Activated CD8-positive, alpha-beta memory T cell treated with anti-CD3 and anti-CD28 coated beads, Interleukin-2, amount 50 U/mL, for 4 hours (primary cell): ENCODE data around the gene VGLL3.
"Not testable (repeated sequence)": the region's sequence is repeated elsewhere in the genome, so short reads cannot be mapped to it uniquely, and the experiment has no call there.

Source experiments
- DNase-seq: peaks from one replicate; pipeline ENCODE4 v3.0.0-alpha.2; 2020

The VGLL3 gene

DNA sequence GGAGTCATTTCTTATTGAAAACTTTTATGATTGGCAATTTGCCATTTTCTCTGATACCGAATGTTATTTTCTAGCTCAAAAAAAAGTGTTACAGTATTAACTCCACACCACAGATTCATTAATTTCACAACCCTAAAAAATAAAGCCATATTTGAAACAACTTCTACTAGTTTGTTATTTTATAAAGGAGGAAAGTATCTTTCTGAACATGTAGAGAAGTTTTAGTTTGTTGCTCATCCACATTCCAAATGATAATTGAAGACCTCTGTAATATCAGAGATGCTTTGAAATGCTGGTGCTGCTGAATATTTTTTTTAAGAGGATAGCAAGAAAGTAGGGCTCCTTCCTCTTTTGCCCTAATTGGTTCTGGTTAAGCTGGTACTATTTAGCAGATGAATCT, 1.9 kb downstream of the VGLL3 start:
- DNase-seq = no peak

GRCh38 chr3:86988235-86988634, 2.7 kb downstream of the VGLL3 start:
- DNase-seq = no peak

GRCh38 chr3:86987421-86987715, 3.6 kb downstream of the VGLL3 start:
- DNase-seq = no peak

DNA sequence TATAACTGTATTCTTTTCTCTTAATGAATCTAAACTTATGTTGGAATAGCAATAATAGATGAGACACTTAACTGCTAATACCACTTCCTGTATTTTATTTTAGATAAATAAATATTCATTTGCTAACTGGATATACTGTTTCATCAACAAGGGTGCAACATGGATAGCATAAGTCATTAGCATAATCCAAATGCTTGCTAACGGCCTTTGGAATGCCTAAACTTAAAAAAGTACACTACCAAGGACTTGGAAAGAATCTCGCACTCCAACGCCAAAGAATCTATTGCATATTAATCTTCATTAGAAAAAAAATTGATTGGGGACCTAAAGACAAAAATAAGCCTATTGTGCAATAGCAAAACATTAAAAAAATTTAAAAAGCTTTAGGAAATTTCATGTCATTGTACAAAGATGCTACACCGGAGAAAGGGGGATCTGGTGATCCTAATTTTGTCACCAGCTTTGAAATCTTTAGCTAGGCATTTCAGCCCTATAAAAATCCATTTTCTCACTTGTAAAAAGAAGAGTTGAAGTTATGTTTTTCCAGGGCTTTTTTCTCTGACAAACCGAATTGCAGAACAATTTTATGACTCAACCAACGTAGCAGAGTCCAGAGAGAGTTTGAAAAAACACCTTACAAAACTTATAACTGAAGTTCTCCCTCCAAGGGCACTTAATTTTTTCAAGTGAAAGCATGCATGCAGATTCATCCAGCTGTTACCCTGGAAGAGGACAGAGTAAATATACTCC, 4.1 kb downstream of the VGLL3 start:
- DNase-seq = no peak

- DNase-seq = no peak
These were observed 5.6 kb downstream of the VGLL3 start for GRCh38 chr3:86985181-86985826.

DNA sequence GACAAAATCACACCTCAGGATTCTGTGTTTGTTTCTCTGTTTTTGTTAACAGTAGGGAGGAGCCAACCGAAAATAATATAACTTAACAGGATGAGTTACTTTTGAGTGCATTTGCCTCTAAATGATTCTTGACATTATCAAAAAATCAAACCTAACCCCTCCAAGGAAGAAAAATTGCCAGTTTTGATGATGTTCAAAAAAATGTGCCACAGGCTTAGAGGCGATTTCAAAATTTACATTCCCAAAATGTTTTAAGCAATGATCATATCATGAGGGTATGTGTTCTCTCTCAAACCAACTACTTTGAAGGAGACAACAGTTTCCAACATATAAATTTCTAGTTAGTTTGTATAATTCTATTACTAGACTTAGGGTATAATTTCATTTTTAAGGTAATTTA, 6.7 kb downstream of the VGLL3 start:
- no peak for DNase-seq

DNA sequence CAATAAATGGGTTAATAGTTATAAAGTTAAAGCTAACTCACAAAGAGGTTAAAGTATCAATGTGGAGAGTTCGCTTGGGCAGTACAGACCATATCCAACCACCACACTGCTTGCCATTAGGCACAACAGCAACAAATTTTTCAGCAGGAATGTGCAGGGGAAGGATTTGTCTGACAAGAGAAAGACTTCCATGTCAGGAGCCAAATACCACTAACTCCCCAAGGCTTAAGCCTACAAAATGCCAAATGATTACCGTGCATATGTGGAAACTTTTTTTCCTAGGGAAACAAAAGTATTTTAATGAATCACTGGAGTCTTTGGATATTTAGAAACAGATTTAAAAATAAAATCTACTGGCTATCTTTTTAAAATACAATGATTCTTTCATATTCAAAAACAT, 8.1 kb downstream of the VGLL3 start:
- no peak for DNase-seq

DNA sequence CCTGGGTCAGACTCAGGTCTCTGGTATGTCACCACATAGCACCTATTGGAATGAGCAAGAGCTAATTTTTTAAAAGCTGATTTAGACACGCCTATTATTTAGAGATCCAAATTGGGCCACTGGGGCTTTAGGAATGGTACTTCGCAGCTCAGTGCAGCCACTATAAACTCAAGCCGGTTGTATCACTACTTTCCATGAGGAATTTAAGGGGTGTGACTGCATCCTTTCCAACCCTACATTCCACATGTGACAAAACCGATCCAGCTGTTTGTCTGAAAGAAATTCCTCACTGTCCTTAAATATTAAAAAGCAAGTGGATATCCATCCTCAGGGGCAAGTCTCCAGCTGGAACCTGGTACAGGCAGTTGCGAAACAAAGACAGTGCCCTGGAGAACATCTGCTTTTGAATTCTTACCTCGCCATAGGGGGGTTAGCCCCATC, 12.8 kb downstream of the VGLL3 start:
- no peak for DNase-seq

GRCh38 chr3:86976219-86976618, 14.7 kb downstream of the VGLL3 start:
- no peak for DNase-seq

- not testable (repeated sequence) for DNase-seq
These were observed 16.8 kb downstream of the VGLL3 start for GRCh38 chr3:86974177-86974576.

DNA sequence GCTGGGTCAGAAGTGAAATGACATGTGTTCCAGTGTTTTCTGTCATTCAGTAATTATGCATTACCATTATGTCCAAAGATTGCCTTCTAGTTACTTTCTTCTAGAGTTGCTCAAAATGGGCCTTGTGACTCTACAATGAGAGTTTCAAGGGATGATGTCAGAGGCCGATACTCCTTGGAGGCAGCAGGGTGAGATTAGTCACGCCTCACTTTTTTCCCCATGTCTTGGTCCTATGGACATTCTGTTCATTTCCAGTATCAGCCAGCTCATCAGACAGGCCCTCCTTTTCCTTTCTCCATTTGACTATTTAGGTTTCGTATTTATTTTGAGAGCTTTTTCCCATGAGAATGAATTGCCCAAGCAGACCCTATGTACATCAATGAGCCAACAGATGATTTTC, 17.5 kb downstream of the VGLL3 start:
- DNase-seq = no peak

DNA sequence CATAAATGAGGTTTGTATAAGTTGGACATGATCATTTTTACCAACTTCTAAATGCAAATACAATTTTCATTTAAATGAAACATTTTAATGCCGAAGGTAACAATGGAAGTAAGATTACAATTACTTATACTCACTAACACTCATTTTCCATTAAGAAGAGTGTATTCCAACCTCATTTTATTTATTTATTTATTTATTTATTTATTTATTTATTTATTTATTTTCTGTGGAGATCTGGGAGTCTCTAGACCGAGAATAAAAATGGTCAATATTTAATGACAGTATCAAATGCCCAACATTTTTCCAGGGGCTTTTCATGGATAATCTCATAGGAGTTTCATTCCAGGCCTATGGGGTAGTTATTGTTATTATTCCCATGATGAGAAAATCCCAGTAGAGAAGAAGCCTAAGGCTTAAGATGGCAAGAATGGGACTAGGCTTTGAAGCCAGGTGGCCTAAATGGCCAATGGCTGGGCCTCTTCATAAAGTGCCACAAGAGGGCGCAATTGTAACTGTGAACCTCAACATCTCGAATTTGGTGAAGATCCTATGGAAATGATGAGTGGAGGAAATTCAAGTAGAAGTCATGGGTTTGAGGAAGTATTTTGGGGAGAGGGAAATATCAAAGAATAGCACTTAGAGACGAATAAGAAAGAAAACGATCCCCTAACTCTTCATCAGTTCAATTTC, 21.3 kb downstream of the VGLL3 start:
- DNase-seq = no peak

- no peak for DNase-seq
These were observed 22.6 kb downstream of the VGLL3 start for GRCh38 chr3:86968244-86968932.

DNA sequence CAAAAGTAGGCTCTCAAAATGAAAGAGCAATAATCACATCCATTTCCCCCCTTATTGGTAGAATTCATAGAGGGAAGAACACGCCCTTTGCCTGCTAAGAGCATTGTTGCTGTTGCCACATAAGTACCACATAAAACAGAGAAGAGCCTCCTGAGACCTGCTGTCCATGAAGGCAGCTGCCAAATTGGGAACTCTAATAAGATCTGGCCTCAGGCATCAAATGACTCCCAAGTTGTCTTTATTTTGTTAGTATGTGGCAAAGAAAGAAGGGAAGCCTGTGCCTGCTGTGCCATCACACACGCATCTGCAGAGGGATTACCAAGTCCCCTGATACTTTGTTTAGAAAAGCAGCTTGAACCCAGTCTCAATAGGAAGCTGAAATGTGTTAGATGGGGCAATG, 23.9 kb downstream of the VGLL3 start:
- no peak for DNase-seq

DNA sequence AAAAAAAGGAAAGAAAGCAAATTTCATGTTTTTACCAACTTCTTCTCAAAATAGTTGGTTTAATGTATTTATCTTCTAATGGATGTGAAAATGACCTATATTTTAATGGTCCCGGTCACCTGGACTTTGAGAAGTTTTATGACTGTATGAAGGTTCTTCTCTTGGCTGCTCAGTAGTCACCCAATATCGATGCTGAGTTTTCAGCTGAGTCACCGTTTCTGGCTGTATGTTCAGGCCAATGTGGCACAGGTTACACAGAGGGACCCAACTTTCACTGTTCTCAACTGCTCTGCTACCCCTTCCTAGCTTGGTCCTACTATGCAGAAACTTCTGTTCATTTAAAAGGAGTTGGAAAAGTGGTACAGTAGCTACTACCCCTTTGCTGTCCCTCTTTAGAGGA, 25.8 kb downstream of the VGLL3 start:
- DNase-seq = no peak

DNA sequence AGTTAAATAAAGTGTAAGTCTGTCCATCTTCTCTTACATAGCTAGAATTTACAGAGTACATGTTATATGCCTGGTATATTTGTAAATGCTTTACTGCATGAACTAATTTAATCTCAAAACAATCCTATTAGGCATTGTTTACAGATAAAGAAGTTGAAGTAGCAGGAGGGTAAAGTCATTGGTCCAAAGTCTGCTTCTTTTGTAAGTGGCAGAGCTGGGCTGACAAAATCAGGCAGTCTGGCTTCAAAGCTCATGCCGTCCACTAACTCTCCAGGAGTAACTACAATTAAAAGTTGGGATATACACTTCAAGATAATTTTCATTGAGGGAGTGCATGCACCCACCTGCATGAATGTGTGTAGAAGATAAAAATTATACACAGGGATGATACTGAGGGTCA, 27.3 kb downstream of the VGLL3 start:
- DNase-seq = no peak

DNA sequence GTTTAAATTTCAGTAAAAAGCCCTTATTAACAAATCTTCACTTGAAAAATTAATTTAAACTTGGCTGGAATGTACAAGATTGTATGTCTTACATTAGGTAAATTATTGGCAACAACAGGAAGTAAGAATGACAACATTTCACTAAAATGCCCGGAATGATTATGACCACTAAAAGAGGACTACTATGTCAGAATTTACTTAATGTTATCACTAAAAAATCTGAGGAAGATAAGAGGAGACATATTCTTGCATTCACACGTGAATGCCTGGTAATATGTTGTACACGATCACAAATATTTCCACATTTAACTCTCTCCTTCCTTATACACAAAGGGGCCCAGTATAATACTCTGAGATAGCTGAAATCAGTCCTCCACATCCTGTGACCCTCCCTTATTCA, 29.7 kb downstream of the VGLL3 start:
- DNase-seq = no peak

DNA sequence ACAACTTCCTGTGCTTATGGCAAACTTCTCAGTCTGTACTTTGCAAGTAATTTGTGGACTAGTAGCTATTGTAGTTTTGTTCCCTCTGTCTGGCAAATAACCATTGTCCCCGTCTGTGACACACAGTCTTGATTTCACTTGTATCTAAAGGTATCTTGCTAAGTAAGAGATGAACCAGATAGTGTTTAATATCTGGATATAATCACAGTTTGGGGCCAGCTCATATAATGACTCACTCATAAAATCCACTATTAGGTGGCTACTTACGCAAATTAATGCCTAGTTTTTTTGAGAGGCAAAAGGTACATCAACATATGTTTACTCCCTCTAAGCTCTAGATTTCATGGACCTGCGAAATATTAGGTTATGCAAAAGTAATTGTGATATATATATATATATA, 30.4 kb downstream of the VGLL3 start:
- no peak for DNase-seq

- no peak for DNase-seq
These were observed 32.4 kb downstream of the VGLL3 start for GRCh38 chr3:86958534-86958933.

GRCh38 chr3:86954747-86955146, 36.2 kb downstream of the VGLL3 start:
- no peak for DNase-seq

- no peak for DNase-seq
These were observed 36.7 kb downstream of the VGLL3 start for GRCh38 chr3:86954226-86954625.

DNA sequence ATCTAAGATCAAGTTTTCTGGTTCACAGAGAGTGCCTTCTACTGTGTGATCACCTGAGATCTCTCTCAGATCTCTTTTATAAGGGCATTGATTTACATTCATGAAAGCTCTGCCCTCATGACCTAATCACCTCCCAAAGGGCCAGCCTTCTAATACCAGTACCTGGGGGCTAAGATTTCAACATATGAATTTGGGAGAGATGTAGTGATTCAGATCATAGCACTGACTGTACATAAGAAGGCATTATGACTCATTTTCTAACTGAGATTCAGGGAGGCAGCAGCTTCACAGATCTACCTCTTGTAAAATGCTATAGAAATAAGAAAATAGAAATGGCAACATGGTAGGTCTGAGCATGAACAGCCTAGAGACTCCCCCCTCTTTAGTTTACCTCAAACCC, 39.6 kb downstream of the VGLL3 start:
- no peak for DNase-seq

DNA sequence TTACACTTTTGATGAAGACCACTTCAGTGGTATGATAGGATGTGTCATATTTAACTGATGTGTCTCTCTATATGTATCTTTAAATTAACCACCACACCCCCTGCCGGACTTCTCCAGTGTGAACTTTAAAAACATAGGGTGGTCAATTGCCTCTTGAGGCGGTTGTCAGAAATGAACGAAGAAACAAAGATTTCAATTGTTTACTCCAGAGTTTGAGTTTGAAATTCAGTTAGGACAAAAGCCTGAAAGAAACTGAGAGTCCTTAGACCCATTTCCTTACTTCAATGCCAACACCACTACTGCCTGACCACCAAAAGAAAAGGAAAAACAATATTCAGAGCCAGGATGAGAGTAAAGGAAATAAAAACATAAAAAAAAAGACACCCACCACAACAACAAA, 40.2 kb downstream of the VGLL3 start:
- DNase-seq = no peak

GRCh38 chr3:86949850-86950249, 41.1 kb downstream of the VGLL3 start:
- no peak for DNase-seq
